Loucy (cell line): ENCODE measurements around the gene DMWD.

Experiments
- H2AFZ ChIP-seq: fragments of 200-600 bp; sonication (generic); 2 replicates; pipeline ENCODE4 v1.6.0; 2016; ENCODE audit warnings: antibody characterized with exemption, mild to moderate bottlenecking, low read length, moderate library complexity
- H3F3A ChIP-seq: fragments of 200-600 bp; 2 replicates; pipeline ENCODE4 v1.6.0; 2016; ENCODE audit warnings: antibody characterized with exemption, low read depth, mild to moderate bottlenecking
- H3K27me3 ChIP-seq: fragments of 200-600 bp; sonication (generic); 2 replicates; pipeline ENCODE4 v1.6.1; 2014; ENCODE audit warnings: low read length, mild to moderate bottlenecking; ENCODE audit not compliant: insufficient read depth, poor library complexity, severe bottlenecking
- H3K36me3 ChIP-seq: fragments of 200-600 bp; sonication (generic); 2 replicates; pipeline ENCODE4 v1.6.1; 2016; ENCODE audit warnings: low read length; ENCODE audit not compliant: insufficient read depth
- H3K4me1 ChIP-seq: fragments of 200-600 bp; sonication (generic); 2 replicates; pipeline ENCODE4 v1.5.1; 2014; ENCODE audit warnings: low read length, mild to moderate bottlenecking; ENCODE audit not compliant: insufficient read depth, poor library complexity, severe bottlenecking
- H3K4me2 ChIP-seq: fragments of 200-600 bp; sonication (generic); 2 replicates; pipeline ENCODE4 v1.6.0; 2014; ENCODE audit warnings: antibody characterized with exemption, low read length, low read depth, mild to moderate bottlenecking; ENCODE audit not compliant: poor library complexity, severe bottlenecking
- H3K4me3 ChIP-seq: fragments of 200-600 bp; sonication (generic); 2 replicates; pipeline ENCODE4 v1.5.1; 2014; ENCODE audit warnings: low read length, mild to moderate bottlenecking, mixed read lengths; ENCODE audit not compliant: poor library complexity, severe bottlenecking
- H3K79me2 ChIP-seq: fragments of 200-600 bp; sonication (generic); 2 replicates; pipeline ENCODE4 v1.6.1; 2014; ENCODE audit warnings: low read length; ENCODE audit not compliant: insufficient read depth
- H3K9ac ChIP-seq: fragments of 200-600 bp; sonication (generic); 2 replicates; pipeline ENCODE4 v1.6.0; 2014; ENCODE audit warnings: mild to moderate bottlenecking, low read depth, low read length, moderate library complexity; ENCODE audit not compliant: poor library complexity, severe bottlenecking
- H3K9me2 ChIP-seq: fragments of 200-600 bp; sonication (generic); replicated peaks from 2 replicates; pipeline ENCODE4 v1.6.1; 2016; ENCODE audit warnings: low read depth, low read length, mixed read lengths
- H3K9me3 ChIP-seq: fragments of 200-600 bp; sonication (generic); 2 replicates; pipeline ENCODE4 v1.6.1; 2014; ENCODE audit warnings: mild to moderate bottlenecking, antibody characterized with exemption, low read length, low read depth; ENCODE audit not compliant: insufficient read depth
- H4K20me1 ChIP-seq: fragments of 200-600 bp; sonication (generic); 2 replicates; pipeline ENCODE4 v1.6.0; 2014; ENCODE audit warnings: antibody characterized with exemption, low read length, mild to moderate bottlenecking; ENCODE audit not compliant: insufficient read depth, poor library complexity, severe bottlenecking
- CTCF ChIP-seq: fragments of 200-600 bp; sonication (generic); conservative IDR thresholded peaks from 2 replicates; pipeline ENCODE4 v1.5.1; 2014; ENCODE audit warnings: mild to moderate bottlenecking, antibody characterized with exemption, low read length
- EZH2phosphoT487 ChIP-seq: fragments of 200-600 bp; IDR thresholded peaks from 2 replicates; pipeline ENCODE4 v1.6.1; 2018; ENCODE audit warnings: antibody characterized with exemption, mild to moderate bottlenecking, moderate library complexity, borderline replicate concordance

DMWD gene

GRCh38 chr19:45782162-45782691 lies 10.4 kb downstream of the DMWD start, which contains the start of gene DMPK:
TSS of gene DMPK (minus strand) at chr19:45782490. CDS start at chr19:45782352, 138 bp downstream.
- Histone ChIP-seq H3K9me2 (no peaks in the 10 kb centered on the region), H3K4me3 (no peak within 1 kb of the TSS), H3K4me1 (no peaks in the 10 kb centered on the region), H2AFZ (no peak within 1 kb of the TSS), H3K4me2 (no peak within 1 kb of the TSS), H3K27me3 (no peaks in the 10 kb centered on the region), H3K9me3 (no peaks in the 10 kb centered on the region), H3K36me3 (no peaks in the 10 kb centered on the region), H3F3A (no peaks in the 10 kb centered on the region), H4K20me1 (peaks cover 20% of the 10 kb centered on the region), H3K9ac (no peak within 1 kb of the TSS), H3K79me2 (no peaks in the 10 kb centered on the region)
- no peak for TF ChIP-seq CTCF

DNA sequence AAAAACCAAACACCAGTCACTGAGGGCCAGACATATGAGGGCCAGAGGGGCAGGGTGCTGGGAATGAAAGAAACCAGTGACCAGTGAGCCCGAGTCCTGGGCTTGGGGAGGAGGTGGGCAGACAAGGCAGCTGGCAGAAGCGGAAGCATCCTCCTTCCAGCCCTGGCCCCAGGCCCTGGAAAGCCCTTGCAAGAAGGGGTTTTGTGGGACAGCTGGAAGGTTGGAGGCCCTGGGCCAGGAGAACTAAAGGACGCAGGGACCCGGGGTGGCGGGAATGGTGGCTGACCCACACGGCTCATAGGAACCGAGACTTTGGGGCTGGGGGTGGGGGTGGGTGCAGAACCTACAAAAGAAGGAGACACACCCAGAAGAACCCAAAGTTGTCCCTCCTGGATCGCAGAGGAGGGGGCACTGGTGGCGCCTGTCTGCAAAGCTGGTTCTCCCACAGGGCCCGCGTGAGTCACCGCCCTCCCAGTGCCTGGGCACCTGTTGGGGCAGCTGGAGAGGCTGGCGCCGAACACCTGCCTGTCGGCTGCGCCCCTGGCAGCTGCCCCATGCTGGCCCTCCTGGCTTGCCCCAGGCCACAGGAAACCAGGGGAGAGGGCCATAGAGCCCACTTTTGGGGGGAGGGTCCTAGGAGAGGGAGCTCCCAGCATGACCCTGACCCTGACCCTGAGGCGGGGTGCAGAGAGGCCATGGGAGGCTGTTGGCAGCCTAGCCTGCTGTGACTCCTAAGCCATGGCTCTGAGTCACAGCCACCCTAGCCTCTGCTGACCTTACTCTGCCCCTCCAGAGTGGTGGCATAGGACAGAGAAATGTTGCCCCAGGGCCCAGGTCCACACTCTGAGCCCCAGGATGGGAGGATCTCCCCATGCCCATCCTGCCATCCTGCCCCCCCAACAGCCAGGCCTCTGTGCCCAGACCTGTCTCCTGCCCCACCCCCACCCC lies 11.2 kb downstream of the DMWD start:
- no peak overlapping the region for H3K4me2 ChIP-seq
- no peak overlapping the region for H2AFZ ChIP-seq
- H3K4me3 ChIP-seq: no peak overlapping the region
- H4K20me1 ChIP-seq: peaks cover 20% of the 10 kb centered on the region
- H3K36me3 ChIP-seq: no peaks in the 10 kb centered on the region
- H3K27me3 ChIP-seq: no peaks in the 10 kb centered on the region
- no peaks in the 10 kb centered on the region for H3K79me2 ChIP-seq
- no peaks in the 10 kb centered on the region for H3K4me1 ChIP-seq
- no peaks in the 10 kb centered on the region for H3F3A ChIP-seq
- no peaks in the 10 kb centered on the region for H3K9me3 ChIP-seq
- TF ChIP-seq EZH2phosphoT487: no peak
- TF ChIP-seq CTCF: no peak
- H3K9ac ChIP-seq: no peak overlapping the region
- H3K9me2 ChIP-seq: no peaks in the 10 kb centered on the region

DNA sequence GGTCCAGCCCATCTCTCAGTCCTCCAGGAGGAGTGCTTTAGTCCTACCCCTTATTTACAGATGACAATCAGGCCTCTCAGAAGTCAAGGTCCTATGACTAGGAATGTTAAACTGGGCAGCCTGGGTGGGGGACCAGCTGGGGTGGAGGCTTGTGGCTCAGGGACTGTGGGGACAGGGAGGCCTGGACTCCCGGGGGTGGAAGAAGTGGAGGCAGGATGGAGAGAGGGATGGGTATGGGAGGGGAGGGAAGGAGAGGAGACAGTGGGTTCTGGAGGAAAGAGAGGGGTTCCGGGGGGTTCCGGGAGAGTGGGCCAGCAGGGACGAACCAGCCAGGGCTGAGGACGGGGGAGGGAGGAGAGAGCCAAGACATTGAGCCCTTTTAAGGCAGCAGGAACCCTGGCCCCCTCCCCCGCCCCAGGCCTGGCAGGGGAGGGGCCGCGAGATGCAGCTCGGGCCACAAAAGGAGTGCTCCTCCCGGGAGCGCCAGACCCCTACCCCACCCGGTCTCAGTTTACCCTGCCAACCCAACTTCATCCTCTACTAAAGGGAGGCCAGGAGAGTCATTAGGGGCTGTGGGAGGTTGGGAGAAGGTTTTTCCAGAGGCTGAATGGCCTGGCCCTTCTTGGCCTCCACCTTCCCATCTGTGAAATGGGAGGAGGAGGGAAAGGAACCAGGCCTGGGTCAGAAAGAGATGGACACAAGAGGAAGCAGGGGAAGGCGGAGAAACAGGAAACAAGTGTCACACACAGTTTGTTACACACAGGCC lies 12.0 kb downstream of the DMWD start:
- Histone ChIP-seq H3K36me3 (no peaks in the 10 kb centered on the region), H3K9me3 (no peaks in the 10 kb centered on the region), H4K20me1 (peaks cover 16% of the 10 kb centered on the region), H3K4me2 (no peak overlapping the region), H3K4me3 (no peak overlapping the region), H3K4me1 (no peaks in the 10 kb centered on the region), H2AFZ (no peak overlapping the region), H3K27me3 (no peaks in the 10 kb centered on the region), H3K79me2 (no peaks in the 10 kb centered on the region), H3K9me2 (no peaks in the 10 kb centered on the region), H3F3A (no peaks in the 10 kb centered on the region), H3K9ac (no peak overlapping the region)
- no peak for TF ChIP-seq CTCF
- TF ChIP-seq EZH2phosphoT487: no peak
